AG08395 (cell line): ENCODE measurements around the gene CYFIP1.
A peak's percentile ranks its signal among the peaks of the same experiment; 100 is the strongest.
"Not testable (repeated sequence)": the region's sequence is repeated elsewhere in the genome, so short reads cannot be mapped to it uniquely, and the experiment has no call there.

Experiments
- DNase-seq: peaks from one replicate; pipeline ENCODE4 v3.0.0; 2012; ENCODE audit warnings: mixed read lengths, low spot score

CYFIP1 gene

GRCh38 chr15:22980189-22981050 lies at the start of gene CYFIP1:
Gene CYFIP1, minus strand, starts transcription at chr15:22980368. Its CDS starts 33,083 bp downstream, at chr15:22947285.
- DNase-seq = peak; percentile 97

- DNase-seq = no peak
Observed at GRCh38 chr15:23026218-23026617, 46.0 kb upstream of the CYFIP1 start.

- no peak for DNase-seq
Observed at GRCh38 chr15:23022156-23022555, 42.0 kb upstream of the CYFIP1 start.

- no peak for DNase-seq
Observed at GRCh38 chr15:23014394-23015000, 34.3 kb upstream of the CYFIP1 start.

- DNase-seq = no peak
Observed at GRCh38 chr15:23013681-23014080, 33.5 kb upstream of the CYFIP1 start.

GRCh38 chr15:23012616-23013015 lies 32.4 kb upstream of the CYFIP1 start:
- DNase-seq = not testable (repeated sequence)

- DNase-seq = no peak
Observed at GRCh38 chr15:23003736-23004135, 23.6 kb upstream of the CYFIP1 start.

GRCh38 chr15:23002920-23003319 lies 22.8 kb upstream of the CYFIP1 start:
- DNase-seq = no peak

GRCh38 chr15:22995795-22996194 lies 15.6 kb upstream of the CYFIP1 start:
- DNase-seq = no peak

GRCh38 chr15:22992024-22992326 lies 11.8 kb upstream of the CYFIP1 start:
- DNase-seq = no peak

- DNase-seq = peak; percentile 10
Observed at GRCh38 chr15:22989576-22990477, 9.7 kb upstream of the CYFIP1 start.

GRCh38 chr15:22988811-22989210 lies 8.6 kb upstream of the CYFIP1 start:
- DNase-seq = no peak

- not testable (repeated sequence) for DNase-seq
Observed at GRCh38 chr15:22981931-22982330, 1.8 kb upstream of the CYFIP1 start.

- DNase-seq = no peak
Observed at GRCh38 chr15:22981051-22981840, 1.1 kb upstream of the CYFIP1 start.

- DNase-seq = peak; percentile 53
Observed at GRCh38 chr15:22979238-22980188, 655 bp downstream of the CYFIP1 start.

GRCh38 chr15:22978691-22979237 lies 1.4 kb downstream of the CYFIP1 start:
- DNase-seq = no peak

GRCh38 chr15:22974745-22975144 lies 5.4 kb downstream of the CYFIP1 start:
- no peak for DNase-seq

GRCh38 chr15:22973987-22974386 lies 6.2 kb downstream of the CYFIP1 start:
- DNase-seq = no peak

- DNase-seq = no peak
Observed at GRCh38 chr15:22973286-22973685, 6.9 kb downstream of the CYFIP1 start.

GRCh38 chr15:22969489-22969888 lies 10.7 kb downstream of the CYFIP1 start:
- no peak for DNase-seq
